Measurements from ENCODE around the gene DOCK2.

Gene DOCK2

GRCh38 chr5:170071748-170072147 lies 434.7 kb downstream of the DOCK2 start:
- no peak for TF ChIP-seq CTCF (IDR thresholded peaks at IDR 0.05; ENCODE audit: extremely low read depth, missing control alignments)
- no peak for DNase-seq (ENCODE audit: low spot score)

GRCh38 chr5:170075696-170076095 lies 438.6 kb downstream of the DOCK2 start:
- no peak for TF ChIP-seq CTCF (IDR thresholded peaks at IDR 0.05; ENCODE audit: extremely low read depth, missing control alignments)
- DNase-seq (ENCODE audit: low spot score): no peak

GRCh38 chr5:170076211-170076610 lies 439.1 kb downstream of the DOCK2 start:
- no peak for TF ChIP-seq CTCF (IDR thresholded peaks at IDR 0.05; ENCODE audit: extremely low read depth, missing control alignments)
- DNase-seq (ENCODE audit: low spot score): no peak

GRCh38 chr5:170076739-170077138 lies 439.7 kb downstream of the DOCK2 start:
- no peak for TF ChIP-seq CTCF (IDR thresholded peaks at IDR 0.05; ENCODE audit: extremely low read depth, missing control alignments)
- no peak for DNase-seq (ENCODE audit: low spot score)

GRCh38 chr5:170077526-170077925 lies 440.5 kb downstream of the DOCK2 start:
- TF ChIP-seq CTCF (IDR thresholded peaks at IDR 0.05; ENCODE audit: extremely low read depth, missing control alignments): no peak
- no peak for DNase-seq (ENCODE audit: low spot score)

GRCh38 chr5:170078458-170078857 lies 441.4 kb downstream of the DOCK2 start:
- no peak for TF ChIP-seq CTCF (IDR thresholded peaks at IDR 0.05; ENCODE audit: extremely low read depth, missing control alignments)
- no peak for DNase-seq (ENCODE audit: low spot score)

GRCh38 chr5:170078931-170079330 lies 441.9 kb downstream of the DOCK2 start:
- TF ChIP-seq CTCF (IDR thresholded peaks at IDR 0.05; ENCODE audit: extremely low read depth, missing control alignments): no peak
- no peak for DNase-seq (ENCODE audit: low spot score)
